ENCODE results near the gene CATSPERD. TPM values are rescaled to one million over a fixed set of nuclear protein-coding genes. Genes with fewer than 3 reads are reported as not detected.

The CATSPERD gene
- total RNA-seq, 1 donor from 2014 or later: not detected

Other genes with a start within 250 kb of the CATSPERD start
- 5.8 TPM for gene TINCR, start 152.7 kb upstream of the CATSPERD start, total RNA-seq
- 105 TPM for gene SAFB2, start 97.9 kb upstream of the CATSPERD start, total RNA-seq
- gene SAFB, start 97.6 kb upstream of the CATSPERD start, total RNA-seq: 90.0 TPM
- 68.4 TPM for gene MICOS13, start 40.1 kb upstream of the CATSPERD start, total RNA-seq
- 2.8 TPM for gene HSD11B1L, start 39.6 kb upstream of the CATSPERD start, total RNA-seq
- gene RPL36, start 30.3 kb upstream of the CATSPERD start, total RNA-seq: 962 TPM
- 61.3 TPM for gene LONP1, start 491 bp upstream of the CATSPERD start, total RNA-seq
- gene PRR22, start 64.1 kb downstream of the CATSPERD start, total RNA-seq: 7.3 TPM
- 41.2 TPM for gene DUS3L, start 70.5 kb downstream of the CATSPERD start, total RNA-seq
- gene NRTN, start 84.4 kb downstream of the CATSPERD start, total RNA-seq: 1.0 TPM
- gene FUT6, start 119.1 kb downstream of the CATSPERD start, total RNA-seq: 4.7 TPM
- gene FUT3, start 130.8 kb downstream of the CATSPERD start, total RNA-seq: 32.0 TPM
- not detected for gene FUT5, start 149.9 kb downstream of the CATSPERD start, total RNA-seq
- gene NDUFA11, start 183.2 kb downstream of the CATSPERD start, total RNA-seq: 177 TPM
- gene VMAC, start 184.2 kb downstream of the CATSPERD start, total RNA-seq: 9.6 TPM
- 181 TPM for gene CAPS, start 193.6 kb downstream of the CATSPERD start, total RNA-seq